HepG2 (cell line): ENCODE data around the gene GSPT1. TPM values are rescaled to one million over a fixed set of nuclear protein-coding genes. Genes with fewer than 3 reads are reported as not detected.

Experiments
- ATF4 ChIP-seq, 2 experiments: fragments of 450-650 bp in 1 of 2; sonication (generic) in 1 of 2; formaldehyde crosslinking; IDR thresholded peaks; 2 replicates each; pipeline versions ENCODE4 v1.5.0 to v1.8.0; 2020 to 2022; ENCODE audit warnings: mild to moderate bottlenecking in 1 of 2, missing genetic modification reagents in 1 of 2
- E2F2 ChIP-seq: sonication (generic); formaldehyde crosslinking; IDR thresholded peaks from 2 replicates; pipeline ENCODE4 v1.4.0; 2020; ENCODE audit warnings: missing genetic modification reagents, borderline replicate concordance
- GFI1 ChIP-seq: sonication (generic); formaldehyde crosslinking; IDR thresholded peaks from 2 replicates; pipeline ENCODE4 v1.5.0; 2020; ENCODE audit warnings: missing genetic modification reagents, mild to moderate bottlenecking, borderline replicate concordance
- GTF3A ChIP-seq: sonication (generic); formaldehyde crosslinking; conservative IDR thresholded peaks from 2 replicates; pipeline ENCODE4 v1.4.0; 2020; ENCODE audit warnings: mild to moderate bottlenecking, missing genetic modification reagents
- HOXA5 ChIP-seq: sonication (generic); formaldehyde crosslinking; IDR thresholded peaks from 2 replicates; pipeline ENCODE4 v1.4.0; 2020; ENCODE audit warnings: missing genetic modification reagents
- KLF11 ChIP-seq: IDR thresholded peaks from 2 replicates; pipeline ENCODE4 v1.6.1; 2016; ENCODE audit warnings: missing compliant biosample characterization
- MAFG ChIP-seq: sonication (generic); formaldehyde crosslinking; IDR thresholded peaks from 2 replicates; pipeline ENCODE4 v1.5.1; 2020; ENCODE audit warnings: mild to moderate bottlenecking, missing genetic modification reagents
- MED13 ChIP-seq: sonication (generic); formaldehyde crosslinking; IDR thresholded peaks from 2 replicates; pipeline ENCODE4 v1.5.0; 2020; ENCODE audit warnings: missing genetic modification reagents
- MXI1 ChIP-seq: IDR thresholded peaks from 3 replicates; pipeline ENCODE4 v1.6.1; 2012; ENCODE audit warnings: low read depth, low read length, inconsistent platforms, borderline replicate concordance
- NONO ChIP-seq, 2 experiments: fragments of 450-650 bp in 1 of 2; sonication (generic) in 1 of 2; formaldehyde crosslinking in 1 of 2; IDR thresholded peaks in 1 of 2; conservative IDR thresholded peaks in 1 of 2; 2 replicates each; pipeline versions ENCODE4 v1.6.1 to v1.8.0; 2017 to 2022; ENCODE audit warnings: mild to moderate bottlenecking in 1 of 2, missing genetic modification reagents in 1 of 2, moderate library complexity in 1 of 2
- PLSCR1 ChIP-seq: sonication (generic); formaldehyde crosslinking; IDR thresholded peaks from 2 replicates; pipeline ENCODE4 v1.5.0; 2020; ENCODE audit warnings: missing genetic modification reagents, mild to moderate bottlenecking, borderline replicate concordance
- PRDM10 ChIP-seq: sonication (generic); formaldehyde crosslinking; IDR thresholded peaks from 2 replicates; pipeline ENCODE4 v1.4.0; 2020; ENCODE audit warnings: low read depth, missing genetic modification reagents
- RAD21 ChIP-seq: fragments of 450-650 bp; formaldehyde crosslinking; IDR thresholded peaks from 2 replicates; pipeline ENCODE4 v1.5.0; 2020; ENCODE audit warnings: mild to moderate bottlenecking
- RAD51 ChIP-seq: fragments of 450-650 bp; IDR thresholded peaks from 2 replicates; pipeline ENCODE4 v1.6.1; 2016; ENCODE audit warnings: borderline replicate concordance
- RBFOX2 ChIP-seq: fragments of 200-400 bp; formaldehyde crosslinking; IDR thresholded peaks from 2 replicates; pipeline ENCODE4 v1.6.1; 2017; ENCODE audit warnings: low read depth, mild to moderate bottlenecking, low read length
- RFX1 ChIP-seq: fragments of 450-650 bp; IDR thresholded peaks from 2 replicates; pipeline ENCODE4 v1.6.1; 2017
- SUZ12 ChIP-seq: fragments of 150-350 bp; IDR thresholded peaks from 2 replicates; pipeline ENCODE4 v1.6.1; 2014; ENCODE audit warnings: low read depth, low read length
- ZFP82 ChIP-seq: sonication (generic); formaldehyde crosslinking; IDR thresholded peaks from 2 replicates; pipeline ENCODE4 v1.5.1; 2020; ENCODE audit warnings: mild to moderate bottlenecking, missing genetic modification reagents, borderline replicate concordance
- ZNF205 ChIP-seq: IDR thresholded peaks from 2 replicates; pipeline ENCODE4 v1.6.1; 2018; ENCODE audit warnings: missing biosample characterization, missing genetic modification reagents
- ZNF460 ChIP-seq: sonication (generic); formaldehyde crosslinking; IDR thresholded peaks from 2 replicates; pipeline ENCODE4 v1.5.1; 2020; ENCODE audit warnings: missing genetic modification reagents, mild to moderate bottlenecking, borderline replicate concordance
- ZNF563 ChIP-seq: sonication (generic); formaldehyde crosslinking; IDR thresholded peaks from 2 replicates; pipeline ENCODE4 v1.8.0; 2022; ENCODE audit warnings: mild to moderate bottlenecking, moderate library complexity, missing genetic modification reagents
- ZNF605 ChIP-seq: sonication (generic); formaldehyde crosslinking; IDR thresholded peaks from 2 replicates; pipeline ENCODE4 v1.8.0; 2022; ENCODE audit warnings: mild to moderate bottlenecking, missing genetic modification reagents
- ZNF724P ChIP-seq: sonication (generic); formaldehyde crosslinking; IDR thresholded peaks from 2 replicates; pipeline ENCODE4 v1.8.0; 2022; ENCODE audit warnings: missing genetic modification reagents, borderline replicate concordance
- ZNF883 ChIP-seq: sonication (generic); formaldehyde crosslinking; IDR thresholded peaks from 2 replicates; pipeline ENCODE4 v1.5.1; 2020; ENCODE audit warnings: mild to moderate bottlenecking, missing genetic modification reagents; ENCODE audit errors: not compliant biosample characterization
- polyA plus RNA-seq, 8 experiments: library from polyadenylated mRNA; depleted of rRNA in 3 of 8; stranded (reverse) in 7 of 8; unstranded in 1 of 8; fragments of >200 nt; fragmentation: Illumina TruSeq in 4 of 8; extraction: Trizol in 4 of 8; gene quantifications; 2 replicates each; pipeline versions ENCODE4 v1.2.1 to v1.2.3, GENCODE V29; 2011 to 2016; ENCODE audit warnings: low read depth in 4 of 8, missing spikeins in 1 of 8, mixed read lengths in 1 of 8; ENCODE audit not compliant: insufficient read depth in 1 of 8
- total RNA-seq, 5 experiments: library from RNA; depleted of rRNA; stranded (reverse); fragments of >200 nt; fragmentation: Illumina TruSeq; extraction: Trizol; gene quantifications; 2 replicates each; pipeline ENCODE4 v1.2.3, GENCODE V29; 2016; ENCODE audit warnings: low read depth in 1 of 5

The GSPT1 gene
- total and polyA plus RNA-seq, 2 of the 13 experiments (the other 11 are each of a cell fraction or from before 2014, with no cell fraction given): 120 to 316 TPM

- peak; percentile 54; the same call in 1 of the 2 replicates for TF ChIP-seq PRDM10 (CRISPR knock-in tag)
- TF ChIP-seq ZNF460: no peak
- TF ChIP-seq KLF11 (CRISPR knock-in tag): no peak
- TF ChIP-seq PLSCR1 (CRISPR knock-in tag): 0 out of 2 replicates have a peak, but pooled peaks have one; percentile 49
- no peak for TF ChIP-seq RFX1
- TF ChIP-seq GTF3A (CRISPR knock-in tag): no peak; the same call in 1 of the 2 replicates
- TF ChIP-seq ZNF605 (CRISPR knock-in tag): no peak
- TF ChIP-seq ZFP82 (CRISPR knock-in tag): no peak
- TF ChIP-seq RBFOX2: 0 out of 2 replicates have a peak, but pooled peaks have one; percentile 20
- no peak for TF ChIP-seq ZNF724P
- no peak for TF ChIP-seq MAFG (CRISPR knock-in tag)
- no peak for TF ChIP-seq HOXA5 (CRISPR knock-in tag)
- no peak for TF ChIP-seq ZNF563 (CRISPR knock-in tag)
- TF ChIP-seq RAD51: no peak
- TF ChIP-seq NONO (IDR thresholded peaks at IDR 0.05): no peak
- TF ChIP-seq NONO (CRISPR knock-in tag; conservative IDR thresholded peaks at IDR 0.05): no peak
- no peak for TF ChIP-seq ZNF205 (CRISPR knock-in tag)
- no peak for TF ChIP-seq MXI1
- TF ChIP-seq ZNF883 (CRISPR knock-in tag): no peak
- no peak for TF ChIP-seq E2F2 (CRISPR knock-in tag)
- peak; percentile 33; the same call in 1 of the 2 replicates for TF ChIP-seq RAD21 (CRISPR knock-in tag)
- TF ChIP-seq ATF4 (CRISPR knock-in tag; IDR thresholded peaks at IDR 0.05): peak in 1 of 2 experiments; percentile 59; a peak in 2 of 4 replicates
- no peak for TF ChIP-seq GFI1 (CRISPR knock-in tag)
- TF ChIP-seq SUZ12: no peak
- TF ChIP-seq MED13: no peak
Observed at GRCh38 chr16:11835891-11836649, 79.7 kb downstream of the GSPT1 start (continued).
